Neural progenitor cell (in vitro differentiated cells): ENCODE measurements around the gene AASDH. TPM values are rescaled to one million over a fixed set of nuclear protein-coding genes. Genes with fewer than 3 reads are reported as not detected.

ENCODE experiments used
- DNase-seq: peaks from one replicate; pipeline ENCODE4 v3.0.0-alpha.2; 2016; ENCODE audit warnings: low spot score
- H2AFZ ChIP-seq: fragments of 200-600 bp; sonication (generic); replicated peaks from 2 replicates; pipeline ENCODE4 v1.6.1; 2016; ENCODE audit warnings: antibody characterized with exemption
- H3F3A ChIP-seq: fragments of 200-600 bp; sonication (generic); 2 replicates; pipeline ENCODE4 v1.6.1; 2016; ENCODE audit warnings: antibody characterized with exemption, low read depth
- H3K27ac ChIP-seq: fragments of 200-600 bp; sonication (generic); 2 replicates; pipeline ENCODE4 v1.5.1; 2016; ENCODE audit warnings: mild to moderate bottlenecking
- H3K27me3 ChIP-seq: fragments of 200-600 bp; sonication (generic); 2 replicates; pipeline ENCODE4 v1.6.1; 2016; ENCODE audit warnings: mild to moderate bottlenecking, moderate library complexity
- H3K36me3 ChIP-seq: fragments of 200-600 bp; sonication (generic); 2 replicates; pipeline ENCODE4 v1.5.1; 2016
- H3K4me1 ChIP-seq: fragments of 200-600 bp; sonication (generic); 2 replicates; pipeline ENCODE4 v1.6.1; 2016; ENCODE audit warnings: mixed run types
- H3K4me2 ChIP-seq: fragments of 200-600 bp; sonication (generic); 2 replicates; pipeline ENCODE4 v1.6.1; 2016
- H3K4me3 ChIP-seq: fragments of 200-600 bp; sonication (generic); 2 replicates; pipeline ENCODE4 v1.5.1; 2016
- H3K79me2 ChIP-seq: fragments of 200-600 bp; sonication (generic); 2 replicates; pipeline ENCODE4 v1.6.1; 2016; ENCODE audit warnings: low read depth
- H3K9ac ChIP-seq: fragments of 200-600 bp; sonication (generic); 2 replicates; pipeline ENCODE4 v1.6.1; 2016
- H3K9me3 ChIP-seq: fragments of 200-600 bp; sonication (generic); 2 replicates; pipeline ENCODE4 v1.5.1; 2016; ENCODE audit warnings: low read depth
- H4K20me1 ChIP-seq: fragments of 200-600 bp; sonication (generic); 2 replicates; pipeline ENCODE4 v1.6.1; 2016; ENCODE audit warnings: low read depth
- H3K27ac Mint-ChIP-seq: 3 replicates; pipeline ENCODE4 v1.8.0; 2021; ENCODE audit warnings: mixed read lengths
- H3K27me3 Mint-ChIP-seq: 2 replicates; pipeline ENCODE4 v1.8.0; 2022; ENCODE audit warnings: low read depth, mild to moderate bottlenecking, inconsistent platforms, moderate library complexity, mixed read lengths; ENCODE audit not compliant: insufficient read depth
- H3K36me3 Mint-ChIP-seq: 3 replicates; pipeline ENCODE4 v1.8.0; 2021; ENCODE audit warnings: mixed read lengths
- H3K4me1 Mint-ChIP-seq: 3 replicates; pipeline ENCODE4 v1.8.0; 2021; ENCODE audit warnings: mixed read lengths
- H3K4me3 Mint-ChIP-seq: 3 replicates; pipeline ENCODE4 v1.8.0; 2021; ENCODE audit warnings: mild to moderate bottlenecking, moderate library complexity, mixed read lengths
- H3K9me3 Mint-ChIP-seq: 3 replicates; pipeline ENCODE4 v1.8.0; 2020; ENCODE audit warnings: mixed read lengths
- EZH2 ChIP-seq: fragments of 200-600 bp; sonication (generic); IDR thresholded peaks from 2 replicates; pipeline ENCODE4 v1.6.1; 2017; ENCODE audit warnings: antibody characterized with exemption, mild to moderate bottlenecking, moderate library complexity
- EZH2phosphoT487 ChIP-seq: fragments of 200-600 bp; sonication (generic); IDR thresholded peaks from 2 replicates; pipeline ENCODE4 v1.6.1; 2017; ENCODE audit warnings: antibody characterized with exemption
- total RNA-seq: library from RNA; depleted of rRNA; stranded (reverse); fragments of >200 nt; gene quantifications from 2 replicates; pipeline ENCODE4 v1.2.3, GENCODE V29; 2015; ENCODE audit warnings: low replicate concordance
- TF ChIP-seq, protein P1 (sequence below): fragments of 200-600 bp; sonication (generic); IDR thresholded peaks from 2 replicates; pipeline ENCODE4 v1.5.1; 2017; ENCODE audit warnings: antibody characterized with exemption, mild to moderate bottlenecking

Gene AASDH
- total RNA-seq, 1 donor from 2014 or later, result 33.1 TPM

DNA sequence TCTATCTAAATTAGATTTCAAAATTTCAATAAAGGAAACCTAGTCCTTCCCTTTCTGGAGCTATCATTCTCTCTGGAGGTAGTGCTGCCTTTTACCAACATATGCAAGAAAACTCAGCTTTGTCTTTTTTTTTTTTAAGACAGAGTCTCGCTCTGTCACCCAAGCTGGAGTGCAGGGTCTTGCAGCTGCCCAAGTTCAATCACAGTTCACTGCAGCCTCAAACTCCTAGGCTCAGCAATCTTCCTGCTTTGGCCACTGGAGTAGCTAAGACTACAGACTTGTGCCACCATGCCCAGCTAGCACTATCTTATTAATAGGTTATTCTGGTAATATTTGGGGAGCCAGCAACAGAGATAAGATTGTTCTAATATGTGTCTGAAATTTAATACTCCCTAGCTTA is 12.3 kb downstream of the AASDH start:
- no peaks in the 10 kb centered on the region for H3K9me3 ChIP-seq
- no peak for TF ChIP-seq EZH2
- TF ChIP-seq, protein P1, sequence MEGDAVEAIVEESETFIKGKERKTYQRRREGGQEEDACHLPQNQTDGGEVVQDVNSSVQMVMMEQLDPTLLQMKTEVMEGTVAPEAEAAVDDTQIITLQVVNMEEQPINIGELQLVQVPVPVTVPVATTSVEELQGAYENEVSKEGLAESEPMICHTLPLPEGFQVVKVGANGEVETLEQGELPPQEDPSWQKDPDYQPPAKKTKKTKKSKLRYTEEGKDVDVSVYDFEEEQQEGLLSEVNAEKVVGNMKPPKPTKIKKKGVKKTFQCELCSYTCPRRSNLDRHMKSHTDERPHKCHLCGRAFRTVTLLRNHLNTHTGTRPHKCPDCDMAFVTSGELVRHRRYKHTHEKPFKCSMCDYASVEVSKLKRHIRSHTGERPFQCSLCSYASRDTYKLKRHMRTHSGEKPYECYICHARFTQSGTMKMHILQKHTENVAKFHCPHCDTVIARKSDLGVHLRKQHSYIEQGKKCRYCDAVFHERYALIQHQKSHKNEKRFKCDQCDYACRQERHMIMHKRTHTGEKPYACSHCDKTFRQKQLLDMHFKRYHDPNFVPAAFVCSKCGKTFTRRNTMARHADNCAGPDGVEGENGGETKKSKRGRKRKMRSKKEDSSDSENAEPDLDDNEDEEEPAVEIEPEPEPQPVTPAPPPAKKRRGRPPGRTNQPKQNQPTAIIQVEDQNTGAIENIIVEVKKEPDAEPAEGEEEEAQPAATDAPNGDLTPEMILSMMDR, result no peak
- TF ChIP-seq EZH2phosphoT487, result no peak

DNA sequence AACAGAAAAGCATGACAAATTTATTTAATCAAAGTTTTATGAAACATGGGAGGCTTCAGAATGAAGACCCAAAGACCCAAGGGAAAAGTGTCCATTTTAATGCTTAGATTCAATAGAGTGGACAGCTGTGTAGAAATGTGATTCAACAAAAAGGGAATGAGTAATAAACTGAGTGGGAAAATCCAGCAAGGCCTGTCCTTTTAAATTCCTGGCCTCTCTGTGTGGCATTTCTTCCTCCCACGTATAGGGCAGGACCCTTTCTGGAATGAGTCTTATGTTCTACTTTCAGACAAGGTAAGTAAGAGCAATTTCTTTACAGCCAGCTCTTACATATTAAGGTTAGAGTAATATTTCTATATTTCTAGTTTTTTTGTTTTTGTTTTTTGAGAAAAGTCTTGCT is 14.5 kb downstream of the AASDH start:
- Mint-ChIP-seq H3K4me3 (no peak overlapping the region), H3K9me3 (peaks cover 4% of the 10 kb centered on the region), H3K4me1 (peaks cover 10% of the 10 kb centered on the region), H3K27me3 (no peaks in the 10 kb centered on the region), H3K27ac (no peak overlapping the region), H3K36me3 (peaks cover 19% of the 10 kb centered on the region)
- H3K27me3 ChIP-seq, result no peaks in the 10 kb centered on the region
- peaks cover 18% of the 10 kb centered on the region for H3K4me1 ChIP-seq
- H2AFZ ChIP-seq, result no peak overlapping the region
- peaks cover 10% of the 10 kb centered on the region for H3K36me3 ChIP-seq
- H3K4me3 ChIP-seq, result no peak overlapping the region
- peaks cover 4% of the 10 kb centered on the region for H4K20me1 ChIP-seq
- TF ChIP-seq, protein P1, result no peak
- H3K4me2 ChIP-seq, result no peak overlapping the region
- H3F3A ChIP-seq, result peaks cover 12% of the 10 kb centered on the region
- no peak overlapping the region for H3K9ac ChIP-seq
- H3K9me3 ChIP-seq, result no peaks in the 10 kb centered on the region
- no peak for DNase-seq
- H3K27ac ChIP-seq, result no peak overlapping the region
- H3K79me2 ChIP-seq, result no peaks in the 10 kb centered on the region

More for the DNA sequence above, 12.3 kb downstream of the AASDH start:
- no peaks in the 10 kb centered on the region for H3K27me3 ChIP-seq
- peaks cover 4% of the 10 kb centered on the region for H4K20me1 ChIP-seq
- peaks cover 12% of the 10 kb centered on the region for H3F3A ChIP-seq
- no peaks in the 10 kb centered on the region for H3K79me2 ChIP-seq
- no peak overlapping the region for H3K4me3 ChIP-seq
- Mint-ChIP-seq H3K27me3 (no peaks in the 10 kb centered on the region), H3K27ac (no peak overlapping the region), H3K9me3 (no peaks in the 10 kb centered on the region), H3K4me3 (no peak overlapping the region), H3K36me3 (peaks cover 12% of the 10 kb centered on the region), H3K4me1 (peaks cover 10% of the 10 kb centered on the region)
- no peak overlapping the region for H2AFZ ChIP-seq
- H3K27ac ChIP-seq, result no peak overlapping the region
- H3K36me3 ChIP-seq, result peaks cover 10% of the 10 kb centered on the region
- no peak overlapping the region for H3K4me2 ChIP-seq
- no peak for DNase-seq
- no peak overlapping the region for H3K9ac ChIP-seq
- H3K4me1 ChIP-seq, result peaks cover 18% of the 10 kb centered on the region

DNA sequence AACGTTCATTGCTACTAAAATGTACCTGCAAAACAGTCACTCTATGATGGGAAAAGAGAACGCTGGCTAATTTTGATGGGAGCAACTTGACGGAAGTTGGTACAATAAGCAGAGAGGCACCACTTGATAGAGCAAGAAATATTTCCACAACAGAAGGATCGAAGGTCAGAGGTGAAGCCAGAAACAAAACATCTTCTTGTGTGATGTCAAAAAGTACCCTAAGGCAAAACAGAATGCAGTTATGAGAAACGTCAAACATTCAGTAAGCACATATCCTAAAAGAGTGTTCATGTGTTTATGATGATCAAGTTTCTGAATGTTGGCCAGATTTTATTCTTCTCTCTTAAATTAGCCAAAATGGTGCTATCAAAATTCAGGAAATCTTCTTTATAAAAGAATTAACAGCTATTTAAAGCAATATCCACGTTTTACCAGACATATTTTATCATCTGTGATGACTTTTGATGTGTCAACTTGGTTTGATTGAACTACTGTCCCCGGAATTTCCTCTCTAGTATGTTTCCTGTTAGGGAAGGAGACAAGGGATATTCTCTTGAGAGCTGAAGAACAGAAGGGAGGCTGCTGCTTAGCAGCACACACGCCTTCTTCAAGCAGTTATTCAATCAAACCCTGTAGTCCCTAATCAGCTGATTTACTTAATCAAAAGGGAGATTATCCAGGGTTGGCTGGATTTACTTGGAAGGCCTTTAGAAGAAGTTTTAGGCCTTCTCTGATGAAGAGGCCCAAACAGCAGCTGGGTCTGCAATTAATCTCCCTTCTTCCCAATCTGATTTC is 15.7 kb downstream of the AASDH start:
- peaks cover 19% of the 10 kb centered on the region for H3K36me3 Mint-ChIP-seq
- H3K36me3 ChIP-seq, result peaks cover 10% of the 10 kb centered on the region

More for the DNA sequence above, 15.7 kb downstream of the AASDH start:
- peak; percentile 54 for DNase-seq
- Histone ChIP-seq H3K9me3 (no peaks in the 10 kb centered on the region), H3K4me3 (no peak overlapping the region), H2AFZ (no peak overlapping the region), H3K27me3 (no peaks in the 10 kb centered on the region), H3K9ac (no peak overlapping the region), H3K4me1 (peaks cover 18% of the 10 kb centered on the region), H3K27ac (peak overlapping the region; percentile 15), H3K79me2 (no peaks in the 10 kb centered on the region), H3K4me2 (peak overlapping the region; percentile 53), H4K20me1 (peaks cover 4% of the 10 kb centered on the region), H3F3A (peaks cover 12% of the 10 kb centered on the region)
- Mint-ChIP-seq H3K4me1 (peaks cover 10% of the 10 kb centered on the region), H3K9me3 (peaks cover 4% of the 10 kb centered on the region), H3K27me3 (no peaks in the 10 kb centered on the region), H3K4me3 (no peak overlapping the region), H3K27ac (no peak overlapping the region)
- TF ChIP-seq, protein P1, result no peak
